Prostate gland (tissue), 2 donors: ENCODE measurements around the gene CCT3. TPM values are rescaled to one million over a fixed set of nuclear protein-coding genes. Genes with fewer than 3 reads are reported as not detected.
"Not testable (repeated sequence)": the region's sequence is repeated elsewhere in the genome, so short reads cannot be mapped to it uniquely, and the experiment has no call there.

Experiments used
- DNase-seq: peaks from one replicate; pipeline ENCODE4 v3.0.0-alpha.2; 2019; ENCODE audit warnings: low spot score
- H3K27ac ChIP-seq, 2 donors: fragments of 200-600 bp; sonication (generic); 2 replicates each; pipeline ENCODE4 v1.5.1; 2017 to 2019
- H3K27me3 ChIP-seq: fragments of 200-600 bp; sonication (generic); replicated peaks from 2 replicates; pipeline ENCODE4 v1.5.1; 2019; ENCODE audit not compliant: insufficient read depth
- H3K36me3 ChIP-seq, 2 donors: fragments of 200-600 bp; sonication (generic); 1 replicate in 1 of 2; 2 replicates in 1 of 2; pipeline versions ENCODE4 v1.5.1 to v1.8.1; 2017 to 2019
- H3K4me1 ChIP-seq: fragments of 200-600 bp; sonication (generic); replicated peaks from 2 replicates; pipeline ENCODE4 v1.5.1; 2019
- H3K4me3 ChIP-seq, 2 donors: fragments of 200-600 bp; sonication (generic); 2 replicates each; pipeline ENCODE4 v1.5.1; 2017 to 2019
- H3K9me3 ChIP-seq: fragments of 200-600 bp; sonication (generic); 2 replicates; pipeline ENCODE4 v1.5.1; 2017
- CTCF ChIP-seq, 4 experiments: fragments of 200-600 bp in 2 of 4; fragments of 450-650 bp in 2 of 4; sonication (generic) in 2 of 4; IDR thresholded peaks; 1 replicate in 3 of 4; 2 replicates in 1 of 4; pipeline ENCODE4 v1.5.1; 2016 to 2019; ENCODE audit warnings: antibody characterized with exemption in 4 of 4, mild to moderate bottlenecking in 2 of 4, moderate library complexity in 2 of 4
- POLR2A ChIP-seq: fragments of 450-650 bp; IDR thresholded peaks from one replicate; pipeline ENCODE4 v1.6.1; 2016; ENCODE audit warnings: antibody characterized with exemption, mild to moderate bottlenecking
- POLR2AphosphoS5 ChIP-seq: sonication (generic); formaldehyde crosslinking; IDR thresholded peaks from one replicate; pipeline ENCODE4 v1.6.1; 2017; ENCODE audit warnings: antibody characterized with exemption
- WGBS: methylation state at CpG from one replicate; pipeline ENCODE4 v1.1.5; 2018; 5-methylcytosine and 5-hydroxymethylcytosine counted together
- intact Hi-C: fragments of 100-400 bp; cut with DNase I; formaldehyde crosslinking; loops from one replicate; pipeline ENCODE4 v1.14.2; 2022
- total RNA-seq, 2 donors: library from RNA; depleted of rRNA; stranded (reverse); fragments of >200 nt; gene quantifications; one replicate each; pipeline ENCODE4 v1.1.0, GENCODE V29; 2016

The CCT3 gene
- total RNA-seq, 2 donors from 2014 or later, result 144 to 167 TPM

GRCh38 chr1:156357977-156358376 is 19.9 kb upstream of the CCT3 start:
- TF ChIP-seq POLR2AphosphoS5, result no peak
- TF ChIP-seq POLR2A, result no peak
- no peak for TF ChIP-seq CTCF (IDR thresholded peaks at IDR 0.05)
- intact Hi-C loops, result no loop called here
- H3K4me1 ChIP-seq, result no peaks in the 10 kb centered on the region

GRCh38 chr1:156356875-156357534 is 18.9 kb upstream of the CCT3 start:
- Histone ChIP-seq H3K27me3 (no peaks in the 10 kb centered on the region), H3K9me3 (no peaks in the 10 kb centered on the region), H3K36me3 (no peaks in the 10 kb centered on the region), H3K27ac (no peak overlapping the region), H3K4me1 (no peaks in the 10 kb centered on the region), H3K4me3 (no peak overlapping the region)
- WGBS, result 10% methylated on average over 22 of the region's 22 CpGs
- intact Hi-C loops, result no loop called here
- peak; percentile 51 for DNase-seq
- TF ChIP-seq POLR2A (no peak), POLR2AphosphoS5 (no peak), CTCF (IDR thresholded peaks at IDR 0.05) (peak; percentile 32 to 78 (median 40))

More at GRCh38 chr1:156357977-156358376, 19.9 kb upstream of the CCT3 start:
- Histone ChIP-seq H3K4me3 (no peak overlapping the region), H3K9me3 (no peaks in the 10 kb centered on the region), H3K36me3 (no peaks in the 10 kb centered on the region), H3K27me3 (no peaks in the 10 kb centered on the region), H3K27ac (no peak overlapping the region)
- 90% methylated on average over 2 of the region's 2 CpGs for WGBS
- no peak for DNase-seq

DNA sequence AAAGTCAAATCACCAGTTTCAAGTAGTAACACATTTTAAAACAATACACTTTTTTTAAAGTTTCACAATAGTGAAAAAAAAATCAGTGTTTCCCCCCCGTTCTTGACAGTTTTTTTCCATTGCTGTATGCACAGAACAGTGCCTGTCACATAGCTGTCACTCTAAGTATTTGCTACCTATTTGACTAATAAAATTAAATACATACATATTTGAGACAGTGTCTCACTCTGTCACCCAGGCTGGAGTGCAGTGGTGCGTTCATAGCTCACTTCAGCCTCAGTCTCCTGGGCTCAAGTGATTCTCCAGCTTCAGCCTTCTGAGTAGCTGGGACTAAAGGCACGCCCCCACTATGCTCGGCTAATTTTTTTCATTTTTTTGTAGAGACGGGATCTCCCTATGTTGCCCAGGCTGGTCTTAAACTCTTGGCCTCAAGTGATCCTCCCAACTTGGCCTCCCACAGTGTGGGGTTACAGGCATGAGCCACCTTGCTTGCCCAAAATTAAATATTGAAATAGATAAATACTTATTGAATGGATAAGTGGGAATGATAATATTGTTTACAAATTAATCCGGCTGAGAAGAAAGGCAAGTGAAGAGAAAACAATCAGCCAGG is 18.3 kb upstream of the CCT3 start:
- TF ChIP-seq POLR2AphosphoS5, result no peak
- no peak for TF ChIP-seq POLR2A
- no peak for TF ChIP-seq CTCF (IDR thresholded peaks at IDR 0.05)
- Histone ChIP-seq H3K4me3 (no peak overlapping the region), H3K4me1 (no peaks in the 10 kb centered on the region), H3K27ac (no peak overlapping the region), H3K9me3 (no peaks in the 10 kb centered on the region), H3K36me3 (no peaks in the 10 kb centered on the region), H3K27me3 (no peaks in the 10 kb centered on the region)
- no peak for DNase-seq
- WGBS, result 42% methylated on average over 6 of the region's 6 CpGs
- intact Hi-C loops, result no loop called here

- H3K4me1 ChIP-seq, H3K4me3 ChIP-seq, intact Hi-C loops, H3K36me3 ChIP-seq, DNase-seq, H3K9me3 ChIP-seq, H3K27ac ChIP-seq, H3K27me3 ChIP-seq: not testable (repeated sequence)
- 95% methylated on average over 13 of the region's 13 CpGs for WGBS
Measured at GRCh38 chr1:156352481-156352880, 14.4 kb upstream of the CCT3 start.

GRCh38 chr1:156347331-156347730 is 9.2 kb upstream of the CCT3 start:
- intact Hi-C loops, result no loop called here
- no peak overlapping the region for H3K27ac ChIP-seq
- WGBS, result 59% methylated on average over 4 of the region's 4 CpGs
- no peaks in the 10 kb centered on the region for H3K36me3 ChIP-seq
- DNase-seq, result no peak
- H3K4me1 ChIP-seq, result no peaks in the 10 kb centered on the region
- no peaks in the 10 kb centered on the region for H3K9me3 ChIP-seq
- no peaks in the 10 kb centered on the region for H3K27me3 ChIP-seq
- H3K4me3 ChIP-seq, result no peak overlapping the region
- TF ChIP-seq POLR2A (no peak), POLR2AphosphoS5 (no peak), CTCF (IDR thresholded peaks at IDR 0.05) (no peak)
